ENCODE data around the gene COL19A1.
A peak's percentile ranks its signal among the peaks of the same experiment; 100 is the strongest.

Gene COL19A1

GRCh38 chr6:70172252-70172651 lies 305.9 kb downstream of the COL19A1 start:
- no peak for DNase-seq (ENCODE audit: low spot score)

DNA sequence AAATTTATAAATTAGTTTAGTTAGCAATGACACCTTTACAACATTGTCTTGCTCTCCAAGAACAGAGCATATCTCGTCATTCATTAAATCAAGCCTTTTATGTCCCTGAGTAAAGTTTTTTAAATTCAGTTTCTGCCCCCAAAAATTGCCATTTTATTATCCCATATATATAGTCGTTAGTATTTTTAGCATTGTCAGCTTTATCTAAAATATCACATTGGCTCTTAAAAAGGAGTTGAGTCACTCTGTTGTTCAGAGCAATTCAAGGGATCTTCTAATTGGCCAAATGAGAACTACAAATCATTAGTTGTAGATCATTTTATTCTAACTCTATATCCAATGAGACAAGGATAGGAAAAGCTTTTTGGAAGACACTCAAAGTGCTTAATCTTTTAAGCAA lies 309.4 kb downstream of the COL19A1 start:
- no peak for DNase-seq (ENCODE audit: low spot score)

DNA sequence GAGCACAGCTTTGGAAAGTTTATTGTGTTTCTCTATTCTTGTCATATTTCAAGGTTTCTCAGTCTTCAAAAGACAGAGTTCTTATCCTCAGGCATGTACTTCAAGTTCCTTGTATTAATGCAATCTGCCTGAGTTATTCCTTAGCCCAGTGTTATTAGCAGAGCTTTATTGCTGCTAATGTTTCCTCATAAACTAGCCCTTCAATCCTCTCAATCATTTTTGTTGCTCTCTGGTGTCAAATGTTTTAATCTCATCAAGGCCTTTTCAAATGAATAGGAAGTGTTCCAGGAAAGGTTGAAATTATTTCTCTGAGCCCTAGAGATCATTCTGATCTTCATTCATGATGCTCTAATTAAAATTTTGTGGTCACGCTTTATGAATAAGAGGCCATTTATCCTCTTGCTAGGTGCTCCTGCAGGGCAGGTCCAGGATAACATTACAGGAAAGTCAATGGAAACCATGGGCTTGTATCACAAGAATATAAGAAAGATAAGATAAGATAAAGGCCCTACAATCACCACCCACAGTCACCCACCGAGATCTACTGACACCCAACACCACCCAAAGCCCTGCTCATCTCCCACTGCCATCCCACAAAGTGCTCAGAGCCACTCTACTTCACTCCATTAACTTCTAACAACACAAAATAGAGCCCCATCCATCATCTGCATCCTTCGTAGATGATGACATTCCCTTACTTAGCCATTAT lies 310.6 kb downstream of the COL19A1 start:
- DNase-seq (ENCODE audit: low spot score) = no peak

DNA sequence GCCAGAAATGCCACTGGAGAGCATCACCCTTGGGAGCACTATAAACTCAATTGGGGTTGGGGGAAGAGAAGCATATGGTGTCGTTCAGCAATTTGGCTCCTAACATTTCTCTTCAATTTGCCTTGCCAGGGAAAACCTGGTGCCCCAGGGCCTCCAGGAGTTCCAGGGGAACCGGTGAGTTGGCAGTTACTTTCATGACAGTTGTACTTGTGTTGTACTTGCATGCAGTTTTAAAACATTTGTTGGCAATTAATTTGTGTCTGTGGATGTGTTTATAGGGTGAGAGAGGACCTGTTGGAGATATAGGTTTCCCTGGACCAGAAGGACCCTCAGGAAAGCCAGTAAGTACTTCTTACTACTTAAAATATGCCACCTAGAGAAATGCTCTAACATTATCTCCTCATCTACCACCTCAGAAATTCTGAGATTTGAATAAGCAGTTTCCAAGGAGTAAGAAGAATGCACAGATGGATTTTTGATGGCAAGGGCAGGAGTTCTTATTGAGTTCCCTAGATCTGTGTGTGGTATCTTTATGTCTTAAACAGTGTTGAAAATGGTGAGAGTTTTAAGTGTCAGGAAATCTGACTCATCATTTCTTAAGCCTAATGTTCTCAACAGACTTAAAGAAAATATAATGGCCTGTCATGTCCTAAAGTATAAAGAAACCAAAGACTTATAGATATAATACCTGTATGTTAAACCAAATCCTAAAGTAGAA lies 314.0 kb downstream of the COL19A1 start:
- DNase-seq (ENCODE audit: low spot score) = no peak

DNA sequence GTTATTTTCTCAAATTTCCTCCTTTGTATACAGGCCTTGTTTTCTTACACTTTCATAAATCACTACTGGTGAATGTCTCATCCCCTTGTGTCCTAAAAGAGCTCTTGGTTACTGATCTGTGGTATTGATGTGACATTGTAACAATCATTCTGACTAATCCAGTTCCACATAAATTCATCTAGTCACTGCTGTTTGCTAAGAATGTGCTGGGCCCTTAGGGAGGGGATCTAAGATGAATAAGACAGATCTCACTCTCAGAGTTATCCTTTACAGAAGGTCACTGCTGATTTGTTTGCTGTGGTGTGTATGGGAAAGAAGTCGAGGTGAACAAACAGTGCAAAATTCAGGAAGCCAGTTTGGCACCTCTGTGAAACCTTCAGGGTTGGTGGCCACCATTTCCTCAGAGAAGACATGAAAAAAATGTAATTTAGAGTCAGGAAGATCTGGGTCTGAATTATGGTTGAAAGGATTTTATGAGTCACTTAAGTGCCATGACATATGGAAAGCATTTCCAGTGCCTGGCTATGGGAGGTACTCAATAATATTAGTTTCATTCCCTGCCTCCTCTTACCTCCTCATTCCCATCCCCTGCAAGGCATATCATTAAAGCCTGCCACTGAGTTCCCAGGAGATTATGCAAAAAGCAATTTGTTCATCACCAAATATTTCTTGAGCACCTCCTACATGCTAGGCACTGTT lies 314.7 kb downstream of the COL19A1 start:
- DNase-seq (ENCODE audit: low spot score) = no peak

DNA sequence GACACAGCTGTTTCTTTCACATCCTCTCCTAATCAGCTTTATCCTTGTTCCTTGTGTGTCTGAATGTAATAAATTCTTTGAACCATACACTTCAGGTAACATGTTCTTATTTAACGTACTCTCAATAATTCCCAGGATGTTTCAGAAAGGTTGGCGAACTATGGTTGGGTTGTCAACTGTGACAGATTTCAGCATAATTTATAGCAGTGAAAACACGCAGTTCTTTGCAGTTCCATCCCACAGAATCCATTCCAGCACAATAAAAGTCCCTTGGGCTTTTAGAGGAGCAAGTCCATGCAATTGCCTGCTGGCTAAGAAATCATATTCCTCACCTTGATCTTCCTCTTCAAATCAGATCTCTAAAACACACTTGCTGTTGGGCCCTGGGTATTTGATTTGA lies 317.2 kb downstream of the COL19A1 start:
- DNase-seq (ENCODE audit: low spot score) = no peak

- no peak for DNase-seq (ENCODE audit: low spot score)
Observed at GRCh38 chr6:70184723-70185122, 318.4 kb downstream of the COL19A1 start.

DNA sequence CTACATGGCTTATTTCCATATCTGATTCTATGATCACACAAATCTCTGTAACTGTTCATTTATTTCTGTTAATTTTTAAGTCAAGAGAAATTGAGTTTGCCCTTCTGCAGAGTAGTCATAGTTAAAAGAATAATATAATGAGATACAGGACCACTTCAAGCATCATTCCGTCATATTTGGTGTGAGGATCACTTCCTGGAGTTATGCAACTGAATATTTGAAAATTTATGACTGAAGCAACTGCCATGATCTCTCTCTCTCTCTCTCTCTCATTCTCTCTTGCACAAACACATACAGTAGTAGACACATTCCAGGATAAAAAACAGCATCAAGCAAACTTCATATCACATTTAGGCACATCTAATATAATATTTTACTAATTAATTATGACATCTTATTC lies 320.1 kb downstream of the COL19A1 start:
- no peak for DNase-seq (ENCODE audit: low spot score)

DNA sequence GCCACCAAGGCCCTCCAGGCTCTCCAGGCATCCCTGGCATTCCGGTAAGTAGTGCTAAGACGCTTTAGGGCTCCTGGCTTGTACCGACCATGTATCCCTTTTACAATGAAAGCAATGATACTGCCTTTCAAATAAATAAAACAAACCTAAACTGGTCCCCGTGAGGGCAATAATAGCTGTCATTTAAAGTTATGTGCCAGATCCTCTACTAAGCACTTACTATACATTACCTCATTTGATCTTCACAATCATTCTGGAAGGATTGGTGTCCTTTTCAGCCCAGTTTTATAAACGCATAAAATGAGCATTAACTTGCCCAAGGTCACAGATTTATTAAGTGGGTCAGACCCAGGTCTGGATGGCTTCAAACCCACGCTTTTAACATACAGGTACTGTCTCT lies 321.8 kb downstream of the COL19A1 start:
- DNase-seq (ENCODE audit: low spot score) = no peak

- DNase-seq (ENCODE audit: low spot score) = no peak
Observed at GRCh38 chr6:70194421-70194820, 328.1 kb downstream of the COL19A1 start.

- no peak for DNase-seq (ENCODE audit: low spot score)
Observed at GRCh38 chr6:70196531-70196930, 330.2 kb downstream of the COL19A1 start.

GRCh38 chr6:70198785-70199184 lies 332.4 kb downstream of the COL19A1 start:
- no peak for DNase-seq (ENCODE audit: low spot score)

DNA sequence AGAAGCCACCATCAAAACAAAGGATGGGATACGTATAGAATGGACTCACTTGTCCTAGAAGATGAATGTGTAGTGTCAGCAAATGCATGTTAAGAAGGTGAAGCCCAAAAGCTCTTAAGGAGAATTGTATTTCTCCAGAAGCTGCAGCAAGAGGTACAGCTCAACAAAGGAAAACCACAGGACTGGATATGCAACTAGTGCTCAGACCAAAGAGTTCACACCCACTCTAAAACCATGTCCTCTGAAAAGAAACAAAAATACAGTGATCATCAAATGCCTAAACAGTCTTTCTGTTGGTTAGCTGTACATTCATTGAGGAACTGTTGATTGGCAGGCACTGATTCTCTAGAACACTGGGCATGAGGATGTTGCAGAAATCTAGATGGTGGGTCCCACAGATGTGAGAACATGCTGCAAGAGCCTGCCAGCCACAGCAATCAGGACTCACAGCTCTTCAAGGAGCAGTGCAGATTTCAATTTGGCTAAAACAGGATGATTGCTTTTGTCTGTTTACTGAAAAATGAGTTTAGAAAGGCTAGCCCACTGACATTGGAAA lies 342.0 kb downstream of the COL19A1 start:
- DNase-seq (ENCODE audit: low spot score) = no peak

GRCh38 chr6:70210462-70210861 lies 344.1 kb downstream of the COL19A1 start:
- DNase-seq (ENCODE audit: low spot score) = no peak

DNA sequence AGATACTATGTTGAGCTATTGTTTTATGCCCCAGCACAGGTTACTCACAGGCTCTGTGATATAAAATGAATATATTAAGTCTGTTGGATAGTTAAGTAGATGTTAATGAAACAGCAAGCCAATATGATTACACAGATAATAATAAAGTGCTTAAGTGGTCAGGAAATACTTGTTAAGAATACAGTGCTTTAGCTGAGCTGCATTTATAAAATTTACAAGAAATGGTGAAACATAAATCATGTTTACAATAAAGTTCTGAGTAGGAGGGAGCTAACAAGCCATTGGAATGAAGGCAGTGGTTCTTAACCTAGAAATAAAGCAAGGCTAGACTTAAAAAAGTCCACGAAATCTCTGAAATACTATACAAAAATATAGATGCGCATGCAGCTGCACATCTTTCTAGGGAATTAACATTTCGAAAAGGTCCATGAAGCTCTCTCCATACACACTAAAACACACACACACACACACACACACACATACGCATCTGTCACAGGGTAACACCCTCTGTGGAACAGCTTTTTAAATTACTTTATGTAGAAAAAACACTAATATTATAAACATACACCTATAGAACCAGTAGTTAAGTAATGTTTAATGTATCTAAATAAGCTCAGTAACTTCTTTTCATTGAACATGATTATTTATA lies 349.2 kb downstream of the COL19A1 start:
- no peak for DNase-seq (ENCODE audit: low spot score)

DNA sequence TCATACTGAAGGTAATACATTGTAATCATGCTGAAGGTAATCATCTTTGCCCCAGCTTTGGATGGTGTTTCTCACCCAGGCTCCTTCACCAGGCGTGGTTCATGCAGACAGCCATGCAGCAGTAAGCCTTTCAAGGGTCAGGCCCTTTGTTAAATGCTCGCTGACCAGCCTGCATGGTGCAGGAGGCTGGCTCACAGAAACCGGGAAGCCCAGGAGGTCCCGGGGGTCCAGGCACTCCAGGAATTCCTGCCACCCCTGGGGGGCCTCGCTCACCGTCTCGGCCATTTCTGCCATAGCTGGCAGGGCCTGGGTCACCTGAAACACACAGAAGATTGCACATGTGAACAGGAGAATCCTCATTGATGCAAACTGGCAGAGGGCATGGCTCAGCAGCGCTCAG lies 350.4 kb downstream of the COL19A1 start:
- no peak for DNase-seq (ENCODE audit: low spot score)

DNA sequence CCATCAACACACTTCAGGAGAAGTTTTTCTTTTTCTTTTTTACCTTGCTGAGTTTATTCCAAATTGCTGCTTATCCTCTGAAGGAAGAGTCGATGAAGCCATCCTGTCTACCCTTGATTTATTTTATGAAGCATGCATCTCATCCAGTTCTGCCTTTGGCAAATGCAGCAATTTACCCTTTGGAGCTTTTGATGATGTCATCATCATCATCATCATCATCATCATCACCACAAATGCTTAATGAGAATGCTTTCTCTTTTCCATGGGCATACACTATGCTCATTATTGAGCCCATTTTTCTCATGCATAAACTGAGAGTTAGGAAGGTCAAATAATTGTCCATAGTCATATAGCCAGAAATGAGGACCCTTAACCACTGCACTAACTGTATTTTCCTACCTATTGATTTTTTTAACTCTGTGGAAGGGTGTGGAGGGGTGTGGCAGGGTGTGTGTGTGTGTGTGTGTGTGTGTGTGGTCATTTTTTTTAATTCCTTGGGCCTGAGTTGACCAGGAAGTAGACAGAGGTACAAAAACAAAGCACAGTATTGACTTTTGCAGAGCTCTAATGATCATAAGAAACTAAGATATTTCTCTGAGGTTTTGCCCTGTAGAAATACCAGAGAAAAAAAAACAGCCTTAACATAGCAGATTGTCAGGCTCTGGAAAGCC lies 353.7 kb downstream of the COL19A1 start:
- peak; percentile 14 for DNase-seq (ENCODE audit: low spot score)

- peak; percentile 51 for DNase-seq (ENCODE audit: low spot score)
Observed at GRCh38 chr6:70221025-70221714, 354.8 kb downstream of the COL19A1 start.

DNA sequence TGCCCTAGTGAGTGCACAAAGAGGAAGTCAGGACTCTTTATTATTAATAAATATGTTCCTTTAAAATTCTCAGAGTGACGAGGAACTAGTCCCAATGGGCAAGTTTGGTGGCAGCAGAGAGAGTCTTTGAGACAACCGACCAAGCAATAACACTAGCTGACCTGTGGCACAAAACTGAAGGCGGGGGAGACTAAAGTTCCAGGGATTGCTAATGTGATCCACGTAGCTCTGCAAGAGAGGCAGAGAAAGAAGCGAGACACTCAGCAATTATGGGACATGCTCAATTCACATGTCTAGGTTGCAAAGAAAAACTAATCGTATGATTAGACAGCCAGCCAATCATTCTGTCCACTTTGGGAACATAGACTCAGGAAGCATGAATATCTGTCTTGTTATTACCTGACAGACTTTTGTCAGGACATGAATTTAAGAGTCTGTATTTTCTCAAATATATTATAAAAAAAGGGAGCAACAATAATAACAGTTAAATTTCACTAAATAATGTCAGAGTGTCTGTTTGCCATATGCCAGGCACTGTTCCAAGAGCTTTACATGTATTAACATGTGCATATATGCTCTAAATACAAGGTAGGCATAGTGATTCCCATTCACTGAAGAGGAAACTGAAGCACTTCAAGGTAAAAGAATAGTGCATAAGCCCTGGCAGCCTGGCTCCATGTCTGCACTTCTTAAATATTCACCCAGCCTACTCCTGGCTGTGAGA lies 355.5 kb downstream of the COL19A1 start:
- no peak for DNase-seq (ENCODE audit: low spot score)

- no peak for DNase-seq (ENCODE audit: low spot score)
Observed at GRCh38 chr6:70222439-70222749, 356.0 kb downstream of the COL19A1 start.

- DNase-seq (ENCODE audit: low spot score) = no peak
Observed at GRCh38 chr6:70225055-70225454, 358.7 kb downstream of the COL19A1 start.

All from LoVo (cell line).